ENCODE results near the gene NBAS.

- TF ChIP-seq CTCF (IDR thresholded peaks at IDR 0.05) (no peak), POLR2A (IDR thresholded peaks at IDR 0.05) (no peak), EP300 (IDR thresholded peaks at IDR 0.05) (no peak)
Observed at GRCh38 chr2:15260196-15260595, 300.9 kb downstream of the NBAS start.

Measured in ovary (tissue), 3 donors.